ENCODE results near the gene SLC22A3.

DNA sequence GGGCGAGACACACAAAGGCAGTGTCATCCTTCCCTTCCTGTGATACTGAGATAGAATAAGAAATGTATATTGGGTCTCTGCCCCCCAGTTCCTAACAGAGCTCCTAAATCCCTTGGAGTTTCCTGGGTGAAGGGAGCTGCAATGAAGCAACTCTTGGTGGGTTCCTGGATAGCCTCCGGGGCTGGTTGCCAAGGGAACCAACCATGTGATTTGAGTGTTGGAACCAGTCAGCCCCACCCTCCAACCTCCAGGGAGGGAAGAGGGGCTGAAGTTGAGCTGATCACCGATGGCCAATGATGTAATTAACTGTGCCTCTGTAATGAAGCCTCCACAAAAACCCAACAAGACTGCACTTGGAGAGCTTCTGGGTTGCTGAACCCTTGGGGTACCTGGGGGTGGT lies 116.6 kb downstream of the SLC22A3 start:
- TF ChIP-seq CTCF (conservative IDR thresholded peaks at IDR 0.05; ENCODE audit: low read depth, low read length) = no peak
- no peak for TF ChIP-seq RAD21 (IDR thresholded peaks at IDR 0.05; ENCODE audit: low read length)
- no peak for TF ChIP-seq MAZ (IDR thresholded peaks at IDR 0.05; ENCODE audit: borderline replicate concordance, low read depth, low read length)
- TF ChIP-seq POLR2A (IDR thresholded peaks at IDR 0.05; ENCODE audit: low read depth, low read length) = no peak
- no peak for TF ChIP-seq FOS (IDR thresholded peaks at IDR 0.05; ENCODE audit: low read depth, low read length)
- TF ChIP-seq, protein P1, sequence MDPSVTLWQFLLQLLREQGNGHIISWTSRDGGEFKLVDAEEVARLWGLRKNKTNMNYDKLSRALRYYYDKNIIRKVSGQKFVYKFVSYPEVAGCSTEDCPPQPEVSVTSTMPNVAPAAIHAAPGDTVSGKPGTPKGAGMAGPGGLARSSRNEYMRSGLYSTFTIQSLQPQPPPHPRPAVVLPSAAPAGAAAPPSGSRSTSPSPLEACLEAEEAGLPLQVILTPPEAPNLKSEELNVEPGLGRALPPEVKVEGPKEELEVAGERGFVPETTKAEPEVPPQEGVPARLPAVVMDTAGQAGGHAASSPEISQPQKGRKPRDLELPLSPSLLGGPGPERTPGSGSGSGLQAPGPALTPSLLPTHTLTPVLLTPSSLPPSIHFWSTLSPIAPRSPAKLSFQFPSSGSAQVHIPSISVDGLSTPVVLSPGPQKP (IDR thresholded peaks at IDR 0.05; ENCODE audit: borderline replicate concordance, low read depth, low read length) = no peak
- no peak for TF ChIP-seq MXI1 (IDR thresholded peaks at IDR 0.05; ENCODE audit: borderline replicate concordance, low read depth, low read length)
- TF ChIP-seq CEBPB (IDR thresholded peaks at IDR 0.05; ENCODE audit: low read depth, low read length) = no peak
- no peak for TF ChIP-seq SMC3 (IDR thresholded peaks at IDR 0.05; ENCODE audit: low read depth, low read length)
- TF ChIP-seq RFX5 (IDR thresholded peaks at IDR 0.05; ENCODE audit: low read depth, low read length) = no peak
